RWPE2 (cell line): Measurements from ENCODE around the gene MRPL43.

Experiments
- ATAC-seq: fragments of 200-7000 bp; cut with Tn5 transposase; 3 replicates; pipeline ENCODE4 v1.9.1; 2021; ENCODE audit warnings: low read depth
- DNase-seq: peaks from one replicate; pipeline ENCODE4 v3.0.0-alpha.2; 2020; ENCODE audit warnings: low spot score
- H3K27ac ChIP-seq: fragments of 450-650 bp; 2 replicates; pipeline ENCODE4 v1.5.1; 2017; ENCODE audit warnings: mild to moderate bottlenecking; ENCODE audit not compliant: poor library complexity, severe bottlenecking
- H3K27me3 ChIP-seq: fragments of 250-450 bp; sonication (Bioruptor Pico); 2 replicates; pipeline ENCODE4 v1.5.1; 2021; ENCODE audit warnings: mild to moderate bottlenecking, moderate library complexity; ENCODE audit not compliant: insufficient read depth, poor library complexity, severe bottlenecking
- H3K36me3 ChIP-seq: fragments of 250-450 bp; sonication (Bioruptor Pico); 2 replicates; pipeline ENCODE4 v1.5.1; 2020; ENCODE audit warnings: low read depth, mild to moderate bottlenecking, moderate library complexity
- H3K4me1 ChIP-seq: fragments of 250-450 bp; sonication (Bioruptor Pico); 2 replicates; pipeline ENCODE4 v1.5.1; 2021; ENCODE audit warnings: mild to moderate bottlenecking, moderate library complexity; ENCODE audit not compliant: insufficient read depth, poor library complexity, severe bottlenecking
- H3K4me3 ChIP-seq: fragments of 250-450 bp; sonication (Bioruptor Pico); 2 replicates; pipeline ENCODE4 v1.5.1; 2021; ENCODE audit warnings: mild to moderate bottlenecking, moderate library complexity; ENCODE audit not compliant: severe bottlenecking
- H3K9me3 ChIP-seq: fragments of 250-450 bp; sonication (Bioruptor Pico); 2 replicates; pipeline ENCODE4 v1.5.1; 2021; ENCODE audit warnings: mild to moderate bottlenecking, moderate library complexity; ENCODE audit not compliant: severe bottlenecking
- CTCF ChIP-seq: fragments of 450-650 bp; IDR thresholded peaks from one replicate; pipeline ENCODE4 v1.5.1; 2017; ENCODE audit warnings: mild to moderate bottlenecking, moderate library complexity; ENCODE audit not compliant: poor library complexity, severe bottlenecking

The MRPL43 gene

GRCh38 chr10:100982916-100983830, 4.1 kb downstream of the MRPL43 start:
- no peak overlapping the region for H3K4me3 ChIP-seq
- H3K27me3 ChIP-seq = no peaks in the 10 kb centered on the region
- DNase-seq = no peak
- peaks cover 7% of the 10 kb centered on the region for H3K4me1 ChIP-seq
- no peaks in the 10 kb centered on the region for H3K9me3 ChIP-seq
- no peak for ATAC-seq
- H3K27ac ChIP-seq = no peak overlapping the region
- peaks cover 13% of the 10 kb centered on the region for H3K36me3 ChIP-seq
- no peak for TF ChIP-seq CTCF

DNA sequence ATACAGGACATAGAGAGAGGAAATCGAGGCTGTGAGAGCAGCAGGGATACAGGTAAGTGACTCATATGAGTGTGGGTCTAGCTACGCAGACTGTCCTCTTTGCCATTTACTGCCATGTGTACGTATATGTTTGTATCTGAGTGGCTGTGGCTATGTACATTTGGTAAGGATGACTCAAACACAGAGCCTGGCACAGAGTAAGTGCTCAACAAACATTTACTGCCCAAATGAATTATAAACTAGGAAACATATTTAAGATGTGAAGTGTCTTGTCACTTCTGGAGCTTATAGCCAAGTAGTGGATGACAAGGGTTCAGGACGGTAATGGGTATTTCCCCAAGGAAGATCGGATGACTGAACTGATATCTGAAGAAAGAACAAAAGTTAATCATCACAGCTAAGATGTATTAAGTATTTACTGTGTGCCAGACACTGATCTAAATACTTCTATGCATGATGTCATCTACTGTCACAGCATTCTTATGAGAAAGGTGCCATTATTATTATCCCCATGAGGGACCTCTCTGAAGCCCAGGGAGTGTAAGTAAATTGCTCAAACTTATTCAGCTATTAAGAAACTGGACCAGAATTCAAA, 6.0 kb downstream of the MRPL43 start:
- H3K27ac ChIP-seq = no peak overlapping the region
- DNase-seq (no peak), ATAC-seq (no peak)
- TF ChIP-seq CTCF = no peak
- H3K36me3 ChIP-seq = peaks cover 10% of the 10 kb centered on the region
- H3K4me1 ChIP-seq = peaks cover 5% of the 10 kb centered on the region
- no peaks in the 10 kb centered on the region for H3K9me3 ChIP-seq
- H3K4me3 ChIP-seq = no peak overlapping the region
- H3K27me3 ChIP-seq = no peaks in the 10 kb centered on the region

- H3K4me3 ChIP-seq = no peak overlapping the region
- H3K27ac ChIP-seq = no peak overlapping the region
- ATAC-seq (no peak), DNase-seq (no peak)
- H3K4me1 ChIP-seq = no peaks in the 10 kb centered on the region
- no peak for TF ChIP-seq CTCF
- no peaks in the 10 kb centered on the region for H3K9me3 ChIP-seq
- no peaks in the 10 kb centered on the region for H3K27me3 ChIP-seq
- peaks cover 4% of the 10 kb centered on the region for H3K36me3 ChIP-seq
Measured at GRCh38 chr10:100980711-100981110, 6.6 kb downstream of the MRPL43 start.

DNA sequence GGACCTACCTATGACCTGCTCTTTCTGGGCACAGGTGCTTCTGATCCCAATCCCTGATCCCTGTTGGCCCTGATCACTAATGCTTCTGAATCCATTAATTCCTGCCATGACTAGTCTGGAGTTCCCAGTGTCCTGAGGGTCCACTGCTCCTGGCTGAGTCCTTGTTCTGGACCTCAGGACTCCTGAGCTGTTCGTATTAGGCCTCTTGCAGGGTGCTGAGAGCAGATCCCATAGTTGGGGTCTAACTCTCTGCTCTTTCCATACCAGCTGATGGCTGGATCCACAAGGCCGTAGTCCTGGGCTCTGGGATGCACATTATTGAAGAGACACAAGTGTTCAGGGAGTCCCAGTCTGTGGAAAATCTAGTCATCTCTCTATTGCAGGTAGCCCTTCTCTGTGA, 7.0 kb downstream of the MRPL43 start:
- Histone ChIP-seq H3K36me3 (no peaks in the 10 kb centered on the region), H3K4me3 (no peak overlapping the region), H3K4me1 (no peaks in the 10 kb centered on the region), H3K9me3 (no peaks in the 10 kb centered on the region), H3K27me3 (no peaks in the 10 kb centered on the region), H3K27ac (no peak overlapping the region)
- no peak for ATAC-seq
- no peak for TF ChIP-seq CTCF
- no peak for DNase-seq
